ENCODE results near the gene RAMAC. TPM values are rescaled to one million over a fixed set of nuclear protein-coding genes. Genes with fewer than 3 reads are reported as not detected.

RAMAC gene
- polyA plus RNA-seq, 2 of the 4 experiments (the other 2 are of a cell fraction) = 38.9 to 68.1 TPM

DNA sequence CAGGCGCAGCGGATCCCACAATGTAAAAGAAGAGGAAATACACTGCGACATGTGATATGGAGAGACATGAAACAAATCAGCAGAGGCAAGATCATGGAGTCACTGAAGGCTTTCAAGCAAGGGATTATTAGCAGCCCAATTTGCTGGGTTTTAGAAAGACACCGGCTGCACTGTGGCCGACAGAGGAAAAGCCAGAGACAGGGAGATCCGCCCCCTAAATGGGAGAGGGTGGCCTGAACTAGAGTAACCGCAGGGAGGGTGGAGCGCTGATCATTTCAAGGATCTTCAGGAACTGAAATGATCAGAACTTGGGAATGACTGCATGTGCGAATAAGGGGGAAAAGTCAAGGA, 26.0 kb downstream of the RAMAC start:
- ATAC-seq = 0 out of 6 replicates have a peak, but pooled peaks of 1 of the 2 experiments have one; percentile 1
- H3K4me2 ChIP-seq = peak overlapping the region; percentile 94
- TF ChIP-seq HOXB5 (CRISPR knock-in tag; IDR thresholded peaks at IDR 0.05) = no peak
- TF ChIP-seq TP53 (CRISPR knock-in tag; IDR thresholded peaks at IDR 0.05) = no peak
- TF ChIP-seq HES2 (IDR thresholded peaks at IDR 0.05) = no peak
- no peak for TF ChIP-seq RARB (CRISPR knock-in tag; IDR thresholded peaks at IDR 0.05)
- no peak for TF ChIP-seq FOSB (CRISPR knock-in tag; IDR thresholded peaks at IDR 0.05)
- TF ChIP-seq POLR2AphosphoS2 (conservative IDR thresholded peaks at IDR 0.05; ENCODE audit: low read length) = no peak
- TF ChIP-seq SMC3 (IDR thresholded peaks at IDR 0.05) = no peak
- no peak for TF ChIP-seq CBX8 (IDR thresholded peaks at IDR 0.05)
- TF ChIP-seq HOXA7 (CRISPR knock-in tag; IDR thresholded peaks at IDR 0.05) = no peak
- TF ChIP-seq, protein P1, sequence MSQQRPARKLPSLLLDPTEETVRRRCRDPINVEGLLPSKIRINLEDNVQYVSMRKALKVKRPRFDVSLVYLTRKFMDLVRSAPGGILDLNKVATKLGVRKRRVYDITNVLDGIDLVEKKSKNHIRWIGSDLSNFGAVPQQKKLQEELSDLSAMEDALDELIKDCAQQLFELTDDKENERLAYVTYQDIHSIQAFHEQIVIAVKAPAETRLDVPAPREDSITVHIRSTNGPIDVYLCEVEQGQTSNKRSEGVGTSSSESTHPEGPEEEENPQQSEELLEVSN (IDR thresholded peaks at IDR 0.05; ENCODE audit: borderline replicate concordance, low read depth) = no peak
- TF ChIP-seq GATA3 (IDR thresholded peaks at IDR 0.05; ENCODE audit: borderline replicate concordance) = no peak
- no peak for TF ChIP-seq RFX5 (IDR thresholded peaks at IDR 0.05)
- no peak for TF ChIP-seq CHD4 (IDR thresholded peaks at IDR 0.05; ENCODE audit: borderline replicate concordance)
- TF ChIP-seq BCL3 (IDR thresholded peaks at IDR 0.05) = no peak
- no peak for TF ChIP-seq RCOR1 (IDR thresholded peaks at IDR 0.05; ENCODE audit: low read depth, low read length)
- no peak for TF ChIP-seq ZFP36 (IDR thresholded peaks at IDR 0.05; ENCODE audit: borderline replicate concordance, partially characterized antibody)
- TF ChIP-seq HOXB13 (CRISPR knock-in tag; IDR thresholded peaks at IDR 0.05; ENCODE audit: low read depth) = no peak
- TF ChIP-seq RAD21 (conservative IDR thresholded peaks at IDR 0.05 in 1 of 2, IDR thresholded peaks at IDR 0.05 in 1 of 2) = no peak
- ChIA-PET POLR2A (interaction anchor here (0.6 to 2.6 kb wide), 10 partner anchors 10 to 471 kb away, joined by 3 to 16 read pairs (median 4); partner anchors contain the start of genes BTBD1, RAMAC and RPS17), CTCF (interaction anchor here (0.7 to 5.4 kb wide), 30 partner anchors 9 to 632 kb away, joined by 3 to 60 read pairs (median 6); partner anchors contain the start of genes BTBD1, RAMAC and RPS17)
- peak overlapping the region; percentile 78 to 92 for H3K27ac ChIP-seq
- no peak for DNase-seq (ENCODE audit: low read depth in 1 of 2, low spot score in 1 of 2)
- FAIRE-seq = no peak
- peaks cover 26% of the 10 kb centered on the region for H3K4me1 ChIP-seq
- H3K9me3 ChIP-seq = no peaks in the 10 kb centered on the region
- WGBS (ENCODE audit: missing lambda C conversion rate) = 80% methylated on average over 9 of the region's 9 CpGs
- H3K4me3 ChIP-seq = peak overlapping the region; percentile 72

DNA sequence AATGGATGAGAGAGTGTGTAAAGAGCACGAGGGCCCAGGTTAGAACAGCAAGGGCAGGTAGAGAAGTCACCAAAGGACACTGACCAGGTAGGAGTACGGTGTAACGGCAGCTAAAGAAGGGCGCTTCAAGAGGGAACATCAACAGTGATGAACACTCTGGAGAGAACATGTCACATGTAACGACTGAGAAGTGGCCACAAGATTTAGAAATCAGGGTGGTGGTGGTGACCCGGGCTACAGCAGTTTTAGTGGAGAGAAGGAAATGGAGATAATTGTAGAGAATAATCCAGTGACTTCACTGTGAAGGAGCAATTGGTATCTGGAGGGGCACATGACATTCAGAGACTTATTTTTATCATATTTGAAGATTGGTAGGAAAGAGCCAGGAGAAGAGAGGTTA, 26.6 kb downstream of the RAMAC start:
- 94% methylated on average over 6 of the region's 6 CpGs for WGBS (ENCODE audit: missing lambda C conversion rate)
- DNase-seq (ENCODE audit: low read depth in 1 of 2, low spot score in 1 of 2) (no peak), FAIRE-seq (no peak), ATAC-seq (no peak)
- TF ChIP-seq HEYL (CRISPR knock-in tag; IDR thresholded peaks at IDR 0.05) = no peak
- TF ChIP-seq CHD2 (IDR thresholded peaks at IDR 0.05; ENCODE audit: low read length, partially characterized antibody) = no peak
- TF ChIP-seq HOXB13 (CRISPR knock-in tag; IDR thresholded peaks at IDR 0.05; ENCODE audit: low read depth) = no peak
- no peak for TF ChIP-seq NFE2L2 (conservative IDR thresholded peaks at IDR 0.05; ENCODE audit: low read length)
- no peak for TF ChIP-seq EHF (CRISPR knock-in tag; IDR thresholded peaks at IDR 0.05)
- TF ChIP-seq POLR2A (IDR thresholded peaks at IDR 0.05; ENCODE audit: low read length) = no peak
- no peak for TF ChIP-seq PHF8 (IDR thresholded peaks at IDR 0.05; ENCODE audit: borderline replicate concordance, low read depth)
- TF ChIP-seq PBX3 (IDR thresholded peaks at IDR 0.05) = no peak
- no peak for TF ChIP-seq MAFK (IDR thresholded peaks at IDR 0.05; ENCODE audit: partially characterized antibody)
- no peak for TF ChIP-seq ZNF302 (CRISPR knock-in tag; IDR thresholded peaks at IDR 0.05)
- no peak for TF ChIP-seq GATA3 (IDR thresholded peaks at IDR 0.05; ENCODE audit: borderline replicate concordance)
- TF ChIP-seq ELK1 (IDR thresholded peaks at IDR 0.05; ENCODE audit: low read depth, low read length) = no peak
- no peak for TF ChIP-seq ZSCAN20 (CRISPR knock-in tag; IDR thresholded peaks at IDR 0.05)
- TF ChIP-seq ZC3H11A (IDR thresholded peaks at IDR 0.05) = no peak
- Histone ChIP-seq H3K27ac (peak overlapping the region in 1 of 2 experiments; percentile 92; a peak in 1 of 6 replicates), H3K4me3 (no peak overlapping the region), H3K4me2 (peak overlapping the region; percentile 94), H3K4me1 (peaks cover 26% of the 10 kb centered on the region), H3K9me3 (no peaks in the 10 kb centered on the region)
- CTCF ChIA-PET = interaction anchor here (0.6 to 5.4 kb wide), 11 partner anchors 9 to 482 kb away, joined by 3 to 60 read pairs (median 8); partner anchors contain the start of genes RAMAC and RPS17
- POLR2A ChIA-PET = interaction anchor here (1.2 to 2.6 kb wide), 4 partner anchors 10 to 196 kb away, joined by 3 to 16 read pairs (median 8); partner anchors contain the start of gene RAMAC

All from A549 (cell line).